Vagina (tissue), 2 donors: ENCODE results near the gene BLM. TPM values are rescaled to one million over a fixed set of nuclear protein-coding genes. Genes with fewer than 3 reads are reported as not detected.

Experiments
- DNase-seq, 2 donors: peaks; one replicate each; pipeline ENCODE4 v3.0.0-alpha.2; 2017; ENCODE audit errors: extremely low spot score in 2 of 2
- H3K27ac ChIP-seq: fragments of 200-600 bp; sonication (generic); one replicate; pipeline ENCODE4 v1.5.1; 2019
- H3K27me3 ChIP-seq: fragments of 200-600 bp; sonication (generic); one replicate; pipeline ENCODE4 v1.5.1; 2019
- H3K36me3 ChIP-seq, 2 donors: fragments of 200-600 bp; sonication (generic); one replicate each; pipeline ENCODE4 v1.5.1; 2017 to 2019
- H3K4me1 ChIP-seq: fragments of 200-600 bp; sonication (generic); one replicate; pipeline ENCODE4 v1.5.1; 2019
- H3K4me3 ChIP-seq, 2 donors: fragments of 200-600 bp; sonication (generic); 1 replicate in 1 of 2; 2 replicates in 1 of 2; pipeline ENCODE4 v1.5.1; 2016 to 2019
- H3K9me3 ChIP-seq: fragments of 200-600 bp; sonication (generic); one replicate; pipeline ENCODE4 v1.5.1; 2019
- POLR2A ChIP-seq, 2 donors: fragments of 450-650 bp; IDR thresholded peaks; one replicate each; pipeline ENCODE4 v1.6.1; 2017; ENCODE audit warnings: antibody characterized with exemption in 2 of 2, mild to moderate bottlenecking in 2 of 2, moderate library complexity in 2 of 2
- POLR2AphosphoS5 ChIP-seq, 2 donors: sonication (generic); formaldehyde crosslinking; IDR thresholded peaks; one replicate each; pipeline ENCODE4 v1.9.0; 2017; ENCODE audit warnings: antibody characterized with exemption in 2 of 2, mild to moderate bottlenecking in 2 of 2, low read depth in 1 of 2; ENCODE audit not compliant: insufficient read depth in 1 of 2
- intact Hi-C: fragments of 100-400 bp; cut with DNase I; formaldehyde crosslinking; loops from one replicate; pipeline ENCODE4 v1.15.1; 2023
- total RNA-seq: library from RNA; depleted of rRNA; stranded (reverse); fragments of >200 nt; gene quantifications from one replicate; pipeline ENCODE4 v1.2.3, GENCODE V29; 2016
- TF ChIP-seq, protein P1 (sequence below), 3 experiments: fragments of 450-650 bp in 2 of 3; fragments of 200-600 bp in 1 of 3; sonication (generic) in 1 of 3; IDR thresholded peaks; one replicate each; pipeline ENCODE4 v1.5.1; 2017 to 2019; ENCODE audit warnings: antibody characterized with exemption in 3 of 3, mild to moderate bottlenecking in 2 of 3, moderate library complexity in 2 of 3

Gene BLM
- total RNA-seq, 1 donor from 2014 or later: 1.7 TPM

DNA sequence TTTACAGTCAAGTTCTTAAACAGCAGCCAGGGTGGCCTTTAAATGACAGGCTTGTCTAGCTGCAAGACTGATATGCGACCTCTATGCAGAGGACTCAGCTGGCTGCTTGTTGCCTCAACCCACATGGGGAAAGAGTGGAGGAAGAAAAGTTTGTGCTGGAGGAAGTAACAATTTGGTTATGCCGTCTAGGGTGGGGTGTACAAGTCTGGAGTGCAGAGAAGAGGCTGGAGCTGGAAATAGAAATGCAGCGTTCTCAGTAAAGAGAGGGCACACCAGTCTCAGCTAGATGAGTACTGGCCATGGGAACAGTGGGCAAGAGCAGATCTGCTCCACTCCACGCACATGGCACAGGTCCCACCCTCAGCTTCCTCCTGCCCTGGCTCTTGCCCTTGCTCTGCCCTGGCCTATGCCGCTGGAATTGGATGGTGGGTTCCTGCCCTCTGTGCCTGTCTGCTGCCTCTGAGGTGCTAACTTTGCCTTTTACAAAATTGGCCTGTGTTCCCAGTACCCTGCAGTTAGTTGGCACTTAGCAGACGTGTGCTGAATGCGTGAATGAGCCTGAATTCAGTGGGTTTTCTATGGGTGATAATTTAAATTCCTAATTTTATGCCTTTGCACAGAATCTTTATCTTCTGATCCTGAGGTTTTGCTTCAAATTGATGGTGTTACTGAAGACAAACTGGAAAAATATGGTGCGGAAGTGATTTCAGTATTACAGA lies 91.5 kb downstream of the BLM start:
- no peak overlapping the region for H3K27ac ChIP-seq
- TF ChIP-seq POLR2AphosphoS5 (IDR thresholded peaks at IDR 0.05; ENCODE audit: insufficient read depth in 1 of 2, low read depth in 1 of 2) (no peak), POLR2A (IDR thresholded peaks at IDR 0.05) (no peak)
- TF ChIP-seq, protein P1, sequence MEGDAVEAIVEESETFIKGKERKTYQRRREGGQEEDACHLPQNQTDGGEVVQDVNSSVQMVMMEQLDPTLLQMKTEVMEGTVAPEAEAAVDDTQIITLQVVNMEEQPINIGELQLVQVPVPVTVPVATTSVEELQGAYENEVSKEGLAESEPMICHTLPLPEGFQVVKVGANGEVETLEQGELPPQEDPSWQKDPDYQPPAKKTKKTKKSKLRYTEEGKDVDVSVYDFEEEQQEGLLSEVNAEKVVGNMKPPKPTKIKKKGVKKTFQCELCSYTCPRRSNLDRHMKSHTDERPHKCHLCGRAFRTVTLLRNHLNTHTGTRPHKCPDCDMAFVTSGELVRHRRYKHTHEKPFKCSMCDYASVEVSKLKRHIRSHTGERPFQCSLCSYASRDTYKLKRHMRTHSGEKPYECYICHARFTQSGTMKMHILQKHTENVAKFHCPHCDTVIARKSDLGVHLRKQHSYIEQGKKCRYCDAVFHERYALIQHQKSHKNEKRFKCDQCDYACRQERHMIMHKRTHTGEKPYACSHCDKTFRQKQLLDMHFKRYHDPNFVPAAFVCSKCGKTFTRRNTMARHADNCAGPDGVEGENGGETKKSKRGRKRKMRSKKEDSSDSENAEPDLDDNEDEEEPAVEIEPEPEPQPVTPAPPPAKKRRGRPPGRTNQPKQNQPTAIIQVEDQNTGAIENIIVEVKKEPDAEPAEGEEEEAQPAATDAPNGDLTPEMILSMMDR (IDR thresholded peaks at IDR 0.05): no peak
- no peaks in the 10 kb centered on the region for H3K9me3 ChIP-seq
- intact Hi-C loops: no loop called here
- no peaks in the 10 kb centered on the region for H3K36me3 ChIP-seq
- no peak overlapping the region for H3K4me3 ChIP-seq
- H3K27me3 ChIP-seq: no peaks in the 10 kb centered on the region
- no peaks in the 10 kb centered on the region for H3K4me1 ChIP-seq
- no peak for DNase-seq

GRCh38 chr15:90809536-90809935 lies 92.4 kb downstream of the BLM start:
- no peak overlapping the region for H3K27ac ChIP-seq
- DNase-seq: peak in 1 of 2 donors; percentile 6
- H3K4me1 ChIP-seq: no peaks in the 10 kb centered on the region
- no peaks in the 10 kb centered on the region for H3K9me3 ChIP-seq
- no peak overlapping the region for H3K4me3 ChIP-seq
- H3K36me3 ChIP-seq: no peaks in the 10 kb centered on the region
- TF ChIP-seq, protein P1 (IDR thresholded peaks at IDR 0.05): no peak
- TF ChIP-seq POLR2AphosphoS5 (IDR thresholded peaks at IDR 0.05; ENCODE audit: insufficient read depth in 1 of 2, low read depth in 1 of 2): no peak
- no peak for TF ChIP-seq POLR2A (IDR thresholded peaks at IDR 0.05)
- H3K27me3 ChIP-seq: no peaks in the 10 kb centered on the region
- intact Hi-C loops: no loop called here

GRCh38 chr15:90810354-90810753 lies 93.2 kb downstream of the BLM start:
- no peaks in the 10 kb centered on the region for H3K9me3 ChIP-seq
- H3K4me3 ChIP-seq: no peak overlapping the region
- no peaks in the 10 kb centered on the region for H3K36me3 ChIP-seq
- H3K27ac ChIP-seq: no peak overlapping the region
- DNase-seq: peak in 1 of 2 donors; percentile 58
- no peaks in the 10 kb centered on the region for H3K27me3 ChIP-seq
- intact Hi-C loops: no loop called here
- no peak for TF ChIP-seq POLR2AphosphoS5 (IDR thresholded peaks at IDR 0.05; ENCODE audit: insufficient read depth in 1 of 2, low read depth in 1 of 2)
- TF ChIP-seq, protein P1 (IDR thresholded peaks at IDR 0.05): no peak
- TF ChIP-seq POLR2A (IDR thresholded peaks at IDR 0.05): no peak
- no peaks in the 10 kb centered on the region for H3K4me1 ChIP-seq

DNA sequence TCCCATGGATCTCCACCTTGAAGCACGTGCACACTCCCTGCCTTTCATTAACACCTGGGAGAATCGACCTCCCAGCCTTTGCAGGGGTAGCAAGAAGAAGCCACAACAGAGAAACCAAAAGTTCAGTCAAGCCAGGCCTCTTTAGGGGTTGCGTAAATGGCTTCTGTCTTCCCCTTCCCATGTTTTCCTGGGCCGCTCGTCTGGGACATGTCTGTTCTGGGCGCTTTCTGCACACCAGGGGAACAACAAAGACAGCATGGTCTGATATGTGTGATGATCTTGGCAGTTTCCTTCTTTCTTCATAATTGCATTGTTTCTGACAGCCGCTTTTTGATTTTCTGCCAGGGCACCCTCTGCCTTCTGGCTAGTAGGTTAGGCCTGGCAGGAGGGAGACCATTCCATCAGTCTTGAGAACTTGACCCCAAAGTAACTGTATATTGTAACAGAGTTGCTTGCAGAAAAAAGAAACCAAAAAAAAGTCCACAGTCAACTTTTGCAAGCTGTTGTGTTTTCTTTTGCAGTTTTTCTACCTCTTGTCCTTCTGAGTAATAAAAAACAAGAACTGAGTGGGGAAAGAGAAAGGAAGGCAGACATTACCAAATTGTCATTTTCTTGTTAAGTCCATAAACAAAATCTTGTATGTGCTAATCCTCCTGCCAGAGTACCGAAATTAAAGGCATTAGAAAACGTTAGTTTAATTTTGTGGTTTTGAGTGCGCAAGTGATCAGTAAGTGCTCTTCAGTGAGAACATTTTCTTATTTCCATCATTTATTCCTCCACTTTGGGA lies 95.2 kb downstream of the BLM start:
- Histone ChIP-seq H3K4me3 (no peak overlapping the region), H3K9me3 (no peaks in the 10 kb centered on the region), H3K36me3 (no peaks in the 10 kb centered on the region), H3K4me1 (no peaks in the 10 kb centered on the region), H3K27me3 (no peaks in the 10 kb centered on the region), H3K27ac (no peak overlapping the region)
- TF ChIP-seq POLR2A (IDR thresholded peaks at IDR 0.05): no peak
- TF ChIP-seq, protein P1 (IDR thresholded peaks at IDR 0.05): no peak
- TF ChIP-seq POLR2AphosphoS5 (IDR thresholded peaks at IDR 0.05; ENCODE audit: insufficient read depth in 1 of 2, low read depth in 1 of 2): no peak
- intact Hi-C loops: no loop called here
- no peak for DNase-seq

- Histone ChIP-seq H3K9me3 (no peaks in the 10 kb centered on the region), H3K27me3 (no peaks in the 10 kb centered on the region), H3K36me3 (no peaks in the 10 kb centered on the region), H3K4me1 (no peaks in the 10 kb centered on the region), H3K4me3 (no peak overlapping the region), H3K27ac (no peak overlapping the region)
- DNase-seq: peak in 1 of 2 donors; percentile 13
- TF ChIP-seq, protein P1 (IDR thresholded peaks at IDR 0.05): no peak
- TF ChIP-seq POLR2A (IDR thresholded peaks at IDR 0.05) (no peak), POLR2AphosphoS5 (IDR thresholded peaks at IDR 0.05; ENCODE audit: insufficient read depth in 1 of 2, low read depth in 1 of 2) (no peak)
- intact Hi-C loops: no loop called here
Observed at GRCh38 chr15:90812958-90813265, 95.8 kb downstream of the BLM start.
